ENCODE measurements around the gene HSPBAP1.

DNA sequence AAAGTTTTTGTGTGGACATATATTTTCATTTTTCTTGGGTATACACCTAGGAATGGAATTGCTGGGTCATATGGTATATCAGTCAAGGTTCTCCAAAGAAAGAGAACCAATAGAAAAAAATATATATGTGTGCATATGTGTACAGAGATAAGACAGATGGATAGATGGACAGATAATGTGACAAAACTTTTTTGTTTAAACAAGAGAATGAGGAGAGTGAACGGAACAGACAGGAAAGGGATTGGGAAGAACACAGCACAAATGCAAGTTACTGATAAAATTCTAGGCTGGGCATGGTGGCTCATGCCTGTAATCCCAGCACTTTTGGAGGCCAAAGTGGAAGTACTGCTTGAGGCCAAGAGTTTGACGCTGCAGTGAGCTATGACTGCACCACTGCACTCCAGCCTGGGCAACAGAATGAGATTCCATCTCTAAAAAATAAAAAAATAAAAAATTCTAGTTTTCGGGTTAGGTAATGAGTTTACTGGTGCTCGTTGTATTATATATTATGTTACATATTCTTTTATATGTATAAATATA lies 50.0 kb downstream of the HSPBAP1 start:
- TF ChIP-seq GATA3 (IDR thresholded peaks at IDR 0.05; ENCODE audit: low read depth, low read length) (no peak), GATA2 (IDR thresholded peaks at IDR 0.05; ENCODE audit: low read depth, low read length) (no peak)
